DND-41 (cell line): Measurements from ENCODE around the gene NTM.

Experiments used
- ATAC-seq: fragments of 200-7000 bp; cut with Tn5 transposase; 3 replicates; pipeline ENCODE4 v1.9.1; 2021; ENCODE audit warnings: low read depth; ENCODE audit not compliant: insufficient read depth
- DNase-seq: peaks from one replicate; pipeline ENCODE4 v3.0.0-alpha.2; 2020
- H2AFZ ChIP-seq: 2 replicates; pipeline ENCODE4 v1.6.0; 2012; ENCODE audit warnings: low read depth, low read length
- H3K27ac ChIP-seq: 2 replicates; pipeline ENCODE4 v1.5.1; 2012; ENCODE audit warnings: low read length, inconsistent platforms
- H3K27me3 ChIP-seq: fragments of 200-600 bp; sonication (generic); 2 replicates; pipeline ENCODE4 v1.6.0; 2012; ENCODE audit warnings: low read length, mild to moderate bottlenecking, inconsistent platforms; ENCODE audit not compliant: insufficient read depth, poor library complexity
- H3K36me3 ChIP-seq: 2 replicates; pipeline ENCODE4 v1.5.1; 2012; ENCODE audit warnings: low read length, inconsistent platforms; ENCODE audit not compliant: insufficient read depth
- H3K4me1 ChIP-seq: 2 replicates; pipeline ENCODE4 v1.5.1; 2012; ENCODE audit warnings: mild to moderate bottlenecking, low read length; ENCODE audit not compliant: insufficient read depth
- H3K4me2 ChIP-seq: 2 replicates; pipeline ENCODE4 v1.6.0; 2012; ENCODE audit warnings: mild to moderate bottlenecking, moderate library complexity, low read length, inconsistent platforms; ENCODE audit not compliant: insufficient read depth
- H3K4me3 ChIP-seq, 2 experiments: fragments of 200-600 bp in 1 of 2; shearing (Covaris generic) in 1 of 2; 2 replicates each; pipeline ENCODE4 v1.5.1; 2012 to 2016; ENCODE audit warnings: inconsistent platforms in 2 of 2, low read length in 2 of 2, mild to moderate bottlenecking in 2 of 2, low read depth in 1 of 2, moderate library complexity in 1 of 2
- H3K79me2 ChIP-seq: 2 replicates; pipeline ENCODE4 v1.6.0; 2012; ENCODE audit warnings: low read length, inconsistent platforms; ENCODE audit not compliant: insufficient read depth
- H3K9ac ChIP-seq: 2 replicates; pipeline ENCODE4 v1.6.0; 2012; ENCODE audit warnings: low read depth, mild to moderate bottlenecking, inconsistent platforms, low read length, moderate library complexity
- H3K9me3 ChIP-seq: 2 replicates; pipeline ENCODE4 v1.5.1; 2012; ENCODE audit warnings: low read length, moderate library complexity, mild to moderate bottlenecking, inconsistent platforms; ENCODE audit not compliant: insufficient read depth, severe bottlenecking
- H4K20me1 ChIP-seq: 2 replicates; pipeline ENCODE4 v1.6.0; 2012; ENCODE audit warnings: low read length; ENCODE audit not compliant: insufficient read depth
- CTCF ChIP-seq: IDR thresholded peaks from 2 replicates; pipeline ENCODE4 v1.5.1; 2012; ENCODE audit warnings: borderline replicate concordance, low read length, moderate library complexity, mild to moderate bottlenecking; ENCODE audit not compliant: poor library complexity, severe bottlenecking; ENCODE audit errors: extremely low read depth
- EZH2 ChIP-seq: IDR thresholded peaks from 3 replicates; pipeline ENCODE4 v1.6.1; 2012; ENCODE audit warnings: borderline replicate concordance, low read depth, mild to moderate bottlenecking, moderate library complexity, low read length, inconsistent platforms; ENCODE audit not compliant: severe bottlenecking

The NTM gene

GRCh38 chr11:132242632-132243031 lies 872.2 kb downstream of the NTM start:
- Histone ChIP-seq H3K4me2 (no peak overlapping the region), H3K4me3 (no peak overlapping the region)
- no peak for DNase-seq

GRCh38 chr11:132244846-132245245 lies 874.4 kb downstream of the NTM start:
- Histone ChIP-seq H4K20me1 (no peaks in the 10 kb centered on the region), H3K79me2 (no peaks in the 10 kb centered on the region), H3K4me2 (no peak overlapping the region), H3K4me1 (no peaks in the 10 kb centered on the region), H3K9ac (no peak overlapping the region), H3K36me3 (no peaks in the 10 kb centered on the region), H3K27me3 (no peaks in the 10 kb centered on the region), H3K4me3 (no peak overlapping the region), H3K9me3 (no peaks in the 10 kb centered on the region), H3K27ac (no peak overlapping the region), H2AFZ (no peak overlapping the region)
- DNase-seq: no peak
- no peak for ATAC-seq
- no peak for TF ChIP-seq CTCF
- TF ChIP-seq EZH2: no peak

More at GRCh38 chr11:132242632-132243031, 872.2 kb downstream of the NTM start:
- ATAC-seq: no peak
- no peak for TF ChIP-seq CTCF
- no peaks in the 10 kb centered on the region for H3K27me3 ChIP-seq
- H3K9ac ChIP-seq: no peak overlapping the region
- no peaks in the 10 kb centered on the region for H3K9me3 ChIP-seq
- H3K36me3 ChIP-seq: no peaks in the 10 kb centered on the region
- no peaks in the 10 kb centered on the region for H4K20me1 ChIP-seq
- no peaks in the 10 kb centered on the region for H3K4me1 ChIP-seq
- no peaks in the 10 kb centered on the region for H3K79me2 ChIP-seq
- no peak overlapping the region for H2AFZ ChIP-seq
- no peak overlapping the region for H3K27ac ChIP-seq

DNA sequence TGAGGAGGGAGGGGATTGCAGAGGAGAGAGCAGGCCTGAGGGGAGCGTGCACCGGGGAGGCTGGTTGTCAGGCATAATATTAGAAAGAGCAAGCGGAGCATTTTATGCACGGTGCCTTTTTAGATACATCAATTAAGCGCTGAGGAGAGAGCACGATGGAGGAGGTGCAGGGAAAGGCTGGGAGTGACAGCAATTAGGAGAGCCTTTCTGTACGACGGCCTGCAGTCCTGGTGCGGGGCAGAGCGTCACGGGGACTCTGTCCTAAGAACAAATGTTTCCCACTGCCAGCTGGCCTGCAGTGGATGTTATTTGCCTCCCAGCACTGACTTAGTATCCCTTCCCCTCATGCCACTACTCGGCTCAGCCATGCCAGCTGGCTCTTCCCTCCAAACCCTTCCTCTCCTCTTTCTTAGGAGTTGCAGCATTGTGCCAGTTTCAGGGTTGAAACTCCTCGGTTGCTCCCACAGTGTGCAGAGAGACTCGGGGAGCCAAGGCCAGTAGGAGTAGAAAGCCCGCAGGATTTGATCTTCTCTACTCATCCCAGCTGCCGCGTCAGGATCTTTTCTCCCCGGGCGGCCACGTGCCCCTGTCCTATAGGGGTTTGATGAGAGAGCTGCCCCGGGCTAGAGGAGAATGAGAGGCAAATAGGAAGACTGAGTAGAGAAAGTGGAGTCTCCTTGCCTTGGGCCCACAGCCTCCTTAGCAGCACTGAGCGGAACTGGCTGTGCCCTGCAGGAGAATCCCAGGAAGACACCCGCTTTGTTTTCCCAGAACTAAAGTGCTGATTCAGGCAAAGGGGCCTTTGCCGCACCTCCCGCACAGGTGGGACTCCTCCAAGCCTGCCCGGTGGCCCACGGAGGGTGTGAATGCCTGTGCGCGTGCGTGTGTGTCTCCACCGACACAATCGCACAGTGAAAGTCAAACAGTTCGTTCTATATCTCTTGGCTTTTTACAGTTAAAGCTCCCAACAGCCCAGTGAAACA lies 875.3 kb downstream of the NTM start:
- no peaks in the 10 kb centered on the region for H3K27me3 ChIP-seq
- H3K4me2 ChIP-seq: no peak overlapping the region
- H3K9me3 ChIP-seq: no peaks in the 10 kb centered on the region
- DNase-seq: no peak
- no peak for TF ChIP-seq EZH2
- TF ChIP-seq CTCF: no peak
- no peaks in the 10 kb centered on the region for H3K79me2 ChIP-seq
- H4K20me1 ChIP-seq: no peaks in the 10 kb centered on the region
- H2AFZ ChIP-seq: no peak overlapping the region
- H3K36me3 ChIP-seq: no peaks in the 10 kb centered on the region
- H3K9ac ChIP-seq: no peak overlapping the region
- H3K4me1 ChIP-seq: no peaks in the 10 kb centered on the region
- H3K4me3 ChIP-seq: no peak overlapping the region
- no peak overlapping the region for H3K27ac ChIP-seq
- no peak for ATAC-seq
